GM21423 (cell line): ENCODE data around the gene ADGRG3.

Experiments used
- ATAC-seq: cut with Tn5 transposase; IDR thresholded peaks from one replicate; pipeline ENCODE4 v1.9.1; 2021; ENCODE audit warnings: mild to moderate bottlenecking, moderate library complexity; ENCODE audit not compliant: unreplicated experiment

Gene ADGRG3

GRCh38 chr16:57679767-57680482 lies 11.8 kb downstream of the ADGRG3 start:
- ATAC-seq = no peak

DNA sequence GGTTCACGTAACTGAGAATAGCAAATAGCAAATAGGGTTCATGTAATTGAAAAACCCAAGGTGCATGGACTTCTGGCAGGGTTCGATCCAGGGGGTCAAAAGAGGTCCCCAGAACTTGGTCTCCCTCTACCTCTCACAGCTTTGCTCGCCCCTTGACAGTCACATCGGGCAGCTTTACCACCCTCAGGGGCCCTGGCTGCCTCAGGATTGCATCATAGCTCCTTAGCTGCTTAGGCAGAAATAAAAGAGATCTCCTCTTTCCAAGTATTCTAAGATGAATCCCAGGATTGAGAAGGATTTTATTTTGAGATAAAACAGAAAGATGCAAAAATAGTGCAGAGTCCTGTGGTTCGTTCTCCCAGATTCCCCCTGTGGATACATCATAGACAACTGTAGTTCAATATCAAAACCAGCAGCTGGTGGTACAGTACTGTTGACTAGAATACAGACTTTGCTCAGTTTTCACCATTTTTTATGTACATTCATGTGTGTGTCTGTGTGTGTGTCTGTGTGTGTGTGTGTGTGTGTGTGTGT lies 12.8 kb downstream of the ADGRG3 start:
- ATAC-seq = no peak

GRCh38 chr16:57681950-57682728 lies 14.0 kb downstream of the ADGRG3 start:
- ATAC-seq = no peak

DNA sequence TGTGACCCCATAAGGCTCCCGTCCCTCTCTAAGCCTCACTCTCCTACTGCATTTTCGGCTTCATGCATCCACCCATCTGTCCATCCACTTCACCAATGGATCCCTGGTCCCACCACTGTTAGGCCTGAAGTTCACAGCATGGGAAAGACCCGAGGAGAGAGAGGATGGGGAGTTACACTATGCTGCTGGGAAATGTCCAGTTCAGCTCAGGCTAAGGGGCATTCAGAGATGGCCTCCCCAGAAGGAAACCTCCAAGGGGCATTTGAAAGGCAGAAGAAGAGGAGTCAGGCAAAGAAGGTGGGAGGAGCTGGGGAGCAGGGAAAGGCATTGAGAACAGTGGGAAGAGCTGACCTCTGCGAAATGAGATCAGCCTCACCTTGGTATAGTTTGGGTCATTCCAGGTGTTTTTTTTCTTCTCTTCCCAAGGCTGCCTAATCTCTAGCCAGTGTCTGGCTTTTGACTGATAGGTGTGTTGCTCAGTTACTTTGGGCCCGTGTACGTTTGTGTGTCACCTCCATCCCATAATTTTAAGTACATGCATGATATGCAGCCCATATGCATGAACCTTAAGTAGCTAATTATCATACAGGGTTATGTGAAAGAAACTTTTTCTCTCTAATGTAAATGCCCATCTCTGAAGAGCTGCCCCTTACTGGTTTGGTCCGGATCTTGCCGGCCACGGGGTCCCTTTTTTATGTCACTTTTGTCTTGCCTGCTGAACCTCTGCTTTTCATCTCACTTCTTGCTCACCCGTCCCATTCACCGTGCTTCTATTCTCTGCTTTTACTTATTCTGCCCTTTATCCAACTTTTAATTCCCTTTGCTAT lies 14.9 kb downstream of the ADGRG3 start:
- no peak for ATAC-seq

DNA sequence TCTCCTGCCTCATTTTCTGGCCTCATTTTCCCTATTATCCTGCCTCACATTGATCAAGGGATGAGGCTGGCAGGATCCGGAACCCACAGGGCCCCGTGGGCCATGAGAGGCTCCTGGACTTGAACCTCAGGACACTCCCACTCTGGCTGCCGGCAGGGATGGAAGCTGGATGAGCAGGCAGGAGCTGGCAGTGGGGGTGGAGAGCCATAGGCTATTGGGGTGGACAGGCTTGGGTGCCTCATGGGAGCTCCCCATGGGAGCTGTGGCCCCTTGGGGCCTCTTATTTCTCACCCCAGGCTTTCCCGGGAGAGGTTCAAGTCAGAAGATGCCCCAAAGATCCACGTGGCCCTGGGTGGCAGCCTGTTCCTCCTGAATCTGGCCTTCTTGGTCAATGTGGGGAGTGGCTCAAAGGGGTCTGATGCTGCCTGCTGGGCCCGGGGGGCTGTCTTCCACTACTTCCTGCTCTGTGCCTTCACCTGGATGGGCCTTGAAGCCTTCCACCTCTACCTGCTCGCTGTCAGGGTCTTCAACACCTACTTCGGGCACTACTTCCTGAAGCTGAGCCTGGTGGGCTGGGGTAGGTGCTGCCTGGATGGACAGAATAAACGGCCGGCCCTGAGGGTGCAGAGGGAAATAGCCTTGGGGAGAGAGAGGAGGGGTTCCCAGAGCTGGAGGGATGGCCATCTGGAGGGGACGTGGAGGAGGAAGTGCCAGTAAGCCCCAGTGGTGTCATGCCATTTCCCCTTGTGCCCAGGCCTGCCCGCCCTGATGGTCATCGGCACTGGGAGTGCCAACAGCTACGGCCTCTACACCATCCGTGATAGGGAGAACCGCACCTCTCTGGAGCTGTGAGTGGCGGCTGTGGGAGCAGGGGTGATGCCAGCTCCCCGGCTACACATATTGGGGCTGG lies 15.8 kb downstream of the ADGRG3 start:
- no peak for ATAC-seq

DNA sequence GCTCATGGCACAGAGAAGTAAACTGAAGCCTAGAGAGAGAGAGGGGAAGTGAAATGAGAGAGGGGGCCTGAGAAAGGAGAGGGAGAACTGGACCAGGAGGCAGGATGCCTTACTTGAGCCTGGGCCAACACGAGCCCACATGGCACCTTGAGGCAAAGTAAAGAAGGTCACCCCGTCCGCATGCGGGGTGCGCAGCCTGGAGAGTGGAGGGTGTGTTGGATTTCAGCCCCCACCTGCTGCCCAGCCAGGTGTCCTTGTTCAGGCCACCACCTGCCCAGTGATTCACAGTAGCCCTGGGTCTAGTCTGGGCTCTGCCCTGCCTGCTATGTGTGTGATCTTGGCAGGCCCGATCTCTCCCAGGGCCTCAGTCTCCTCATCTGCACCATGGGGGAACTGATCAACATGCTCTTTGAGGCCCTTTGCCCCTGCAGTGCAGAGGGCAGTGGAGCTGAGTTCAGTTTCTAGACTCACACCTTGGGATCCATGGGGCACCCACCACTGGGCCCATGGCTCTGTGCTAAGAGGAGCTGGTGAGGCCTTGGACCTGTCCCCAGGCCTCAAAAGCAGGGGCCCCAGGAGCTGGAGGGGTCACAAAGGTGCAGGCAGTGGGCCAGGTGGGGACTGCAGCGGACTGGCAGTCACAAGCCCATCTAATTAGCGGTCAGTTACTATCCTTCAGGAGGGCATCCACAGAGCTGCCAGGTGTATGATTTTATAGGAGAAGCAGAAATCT lies 16.7 kb downstream of the ADGRG3 start:
- no peak for ATAC-seq

- ATAC-seq = no peak
Observed at GRCh38 chr16:57685633-57686032, 17.5 kb downstream of the ADGRG3 start.

DNA sequence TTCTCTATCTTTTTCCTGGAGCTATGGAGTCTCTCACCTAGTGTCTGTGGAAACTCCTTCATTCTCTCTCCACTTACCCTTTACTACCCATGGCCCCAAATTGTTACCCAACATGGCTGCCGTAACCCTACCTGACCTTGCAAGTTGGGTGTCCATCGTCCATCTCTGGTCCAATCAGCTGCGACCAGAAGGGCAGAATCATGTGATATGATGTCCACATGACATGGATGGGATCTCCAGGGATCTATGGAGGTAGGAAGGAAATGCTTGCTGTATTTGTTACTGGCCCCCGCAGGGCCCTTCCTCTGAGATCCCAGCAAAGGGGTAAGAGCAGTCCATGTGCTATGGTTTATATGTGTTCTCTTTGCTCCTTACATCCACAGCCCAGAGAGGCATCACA lies 18.5 kb downstream of the ADGRG3 start:
- no peak for ATAC-seq

DNA sequence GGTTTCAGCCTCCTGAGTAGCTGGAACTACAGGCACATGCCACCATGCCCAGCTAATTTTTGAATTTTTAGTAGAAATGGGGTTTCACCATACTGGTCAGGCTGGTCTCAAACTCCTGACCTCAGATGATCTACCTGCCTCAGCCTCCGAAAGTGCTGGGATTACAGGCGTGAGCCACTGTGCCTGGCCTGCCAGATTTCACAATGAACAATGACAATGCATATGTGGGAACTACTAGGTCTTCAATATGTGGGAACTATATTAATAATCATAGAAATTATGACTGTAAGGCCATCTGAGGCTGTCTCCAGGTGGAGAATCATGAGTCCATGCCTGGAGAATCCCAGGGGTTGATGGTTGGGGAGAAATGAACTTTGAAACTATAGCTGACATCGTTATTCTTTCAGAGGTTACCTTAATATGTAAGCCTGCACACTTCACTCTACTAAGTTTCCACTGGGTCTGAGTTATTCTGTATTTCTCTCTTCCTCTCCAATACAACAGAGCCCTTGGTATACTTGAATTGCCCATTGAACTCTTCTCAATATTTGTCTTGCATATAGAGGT lies 19.3 kb downstream of the ADGRG3 start:
- ATAC-seq = no peak

GRCh38 chr16:57688487-57688986 lies 20.4 kb downstream of the ADGRG3 start:
- no peak for ATAC-seq

GRCh38 chr16:57688987-57689761 lies 21.1 kb downstream of the ADGRG3 start:
- ATAC-seq = no peak

DNA sequence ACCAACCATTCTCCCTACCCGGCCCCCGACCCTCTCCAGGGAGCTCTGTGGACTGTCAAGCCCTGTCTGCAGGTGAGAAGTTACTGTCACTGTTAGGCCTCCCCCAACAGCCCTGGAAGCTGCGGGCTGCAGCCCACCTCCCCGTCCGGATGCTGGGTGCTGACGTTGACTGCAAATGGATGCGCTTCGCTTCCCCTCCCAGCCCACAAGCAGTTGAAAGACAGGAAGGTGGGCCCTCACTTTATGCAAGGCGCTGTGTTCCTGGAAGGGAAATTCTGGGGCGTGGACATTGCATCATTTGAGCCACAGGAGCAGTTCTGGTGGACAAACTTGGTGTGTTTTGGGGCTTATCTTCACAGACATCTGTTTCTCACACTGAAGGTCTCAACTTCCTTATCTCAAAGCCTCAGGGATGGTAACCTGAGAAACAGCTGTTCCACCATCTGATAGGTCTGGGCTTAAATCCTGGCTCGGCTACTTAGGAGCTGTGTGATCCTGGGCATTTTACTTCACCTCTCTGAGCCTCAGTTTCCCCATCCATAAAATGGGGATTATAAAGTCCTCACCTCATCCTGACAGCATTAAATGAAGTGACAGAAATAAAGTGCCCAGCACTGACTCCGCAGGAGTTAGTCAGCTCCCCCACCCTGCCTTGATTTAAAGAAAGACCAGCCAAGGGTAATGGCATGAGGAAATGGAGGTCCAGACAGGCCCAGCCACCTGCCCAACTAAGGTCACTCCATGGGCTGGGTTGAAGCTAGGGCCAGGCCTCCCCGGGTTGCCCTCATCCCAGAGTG lies 21.9 kb downstream of the ADGRG3 start:
- peak; percentile 57 for ATAC-seq

DNA sequence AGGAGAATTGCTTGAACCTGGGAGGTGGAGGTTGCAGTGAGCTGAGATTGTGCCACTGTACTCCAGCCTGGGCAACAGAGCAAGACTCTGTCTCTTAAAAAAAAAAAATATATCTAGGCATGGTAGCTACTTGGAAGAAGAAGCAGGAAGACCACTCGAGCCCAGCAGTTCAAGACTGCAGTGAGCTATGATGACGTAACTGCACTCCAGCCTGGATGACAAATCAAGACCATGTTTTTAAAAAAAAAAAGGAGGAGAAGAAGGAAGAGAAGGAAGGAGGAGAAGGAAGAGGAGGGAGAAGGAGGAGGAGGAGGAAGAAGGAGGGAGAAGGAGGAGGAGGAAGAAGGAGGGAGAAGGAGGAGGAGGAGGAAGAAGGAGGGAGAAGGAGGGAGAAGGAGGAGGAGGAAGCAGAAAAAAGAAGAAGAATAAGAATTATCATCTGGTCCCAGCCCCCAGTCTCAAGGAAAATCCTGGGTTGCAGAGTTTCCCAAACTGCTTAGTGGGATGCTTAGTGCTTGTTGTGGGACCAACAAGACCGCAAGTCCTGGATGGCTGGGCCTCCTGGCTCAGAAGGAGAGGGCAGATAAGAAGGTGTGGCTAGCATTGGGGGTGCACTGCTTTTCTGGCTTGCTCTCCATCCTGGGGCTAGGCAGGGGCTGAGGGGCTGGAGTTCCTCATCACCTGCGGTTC lies 22.8 kb downstream of the ADGRG3 start:
- ATAC-seq = no peak

GRCh38 chr16:57692636-57693035 lies 24.5 kb downstream of the ADGRG3 start:
- ATAC-seq = no peak

- ATAC-seq = no peak
Observed at GRCh38 chr16:57693550-57693949, 25.4 kb downstream of the ADGRG3 start.

- ATAC-seq = no peak
Observed at GRCh38 chr16:57694231-57694724, 26.2 kb downstream of the ADGRG3 start.
